GM23338 (cell line): ENCODE results near the gene ST8SIA2. TPM values are rescaled to one million over a fixed set of nuclear protein-coding genes. Genes with fewer than 3 reads are reported as not detected.

Source experiments
- ATAC-seq: fragments of 200-7000 bp; cut with Tn5 transposase; 3 replicates; pipeline ENCODE4 v1.9.1; 2020
- DNase-seq: peaks from one replicate; pipeline ENCODE4 v3.0.0-alpha.2; 2015; ENCODE audit warnings: low spot score
- H2AFZ ChIP-seq: fragments of 200-600 bp; sonication (generic); 2 replicates; pipeline ENCODE4 v1.8.0; 2016; ENCODE audit warnings: antibody characterized with exemption, mild to moderate bottlenecking, moderate library complexity
- H3F3A ChIP-seq: fragments of 200-600 bp; sonication (generic); replicated peaks from 2 replicates; pipeline ENCODE4 v1.8.0; 2017; ENCODE audit warnings: antibody characterized with exemption, mixed run types, low read depth
- H3K27ac ChIP-seq: fragments of 200-600 bp; sonication (generic); 2 replicates; pipeline ENCODE4 v1.6.1; 2016; ENCODE audit warnings: low read depth
- H3K27me3 ChIP-seq: fragments of 200-600 bp; sonication (generic); 2 replicates; pipeline ENCODE4 v1.8.0; 2016; ENCODE audit warnings: mild to moderate bottlenecking, mixed run types, moderate library complexity; ENCODE audit not compliant: insufficient read depth
- H3K36me3 ChIP-seq: fragments of 200-600 bp; sonication (generic); 2 replicates; pipeline ENCODE4 v1.8.0; 2016; ENCODE audit warnings: mild to moderate bottlenecking; ENCODE audit not compliant: insufficient read depth
- H3K4me1 ChIP-seq: fragments of 200-600 bp; sonication (generic); 2 replicates; pipeline ENCODE4 v1.8.0; 2016; ENCODE audit warnings: mild to moderate bottlenecking, moderate library complexity; ENCODE audit not compliant: insufficient read depth
- H3K4me2 ChIP-seq: fragments of 200-600 bp; sonication (generic); 2 replicates; pipeline ENCODE4 v1.7.1; 2017; ENCODE audit warnings: mixed run types
- H3K4me3 ChIP-seq: fragments of 200-600 bp; sonication (generic); 2 replicates; pipeline ENCODE4 v1.6.1; 2016; ENCODE audit warnings: mixed run types
- H3K79me2 ChIP-seq: fragments of 200-600 bp; sonication (generic); replicated peaks from 2 replicates; pipeline ENCODE4 v1.8.0; 2017; ENCODE audit warnings: mild to moderate bottlenecking; ENCODE audit not compliant: insufficient read depth
- H3K9me2 ChIP-seq: fragments of 200-600 bp; sonication (generic); 2 replicates; pipeline ENCODE4 v1.8.0; 2017; ENCODE audit not compliant: insufficient read depth
- H4K20me1 ChIP-seq: fragments of 200-600 bp; sonication (generic); replicated peaks from 2 replicates; pipeline ENCODE4 v1.8.0; 2017; ENCODE audit warnings: mild to moderate bottlenecking; ENCODE audit not compliant: insufficient read depth
- H3K27ac Mint-ChIP-seq: 2 replicates; pipeline ENCODE4 v1.8.0; 2020; ENCODE audit warnings: inconsistent platforms, mild to moderate bottlenecking, moderate library complexity, mixed read lengths
- H3K27me3 Mint-ChIP-seq: 3 replicates; pipeline ENCODE4 v1.8.0; 2022; ENCODE audit warnings: low read depth, mild to moderate bottlenecking, moderate library complexity, mixed read lengths, inconsistent platforms; ENCODE audit not compliant: insufficient read depth, poor library complexity
- H3K36me3 Mint-ChIP-seq: 3 replicates; pipeline ENCODE4 v1.8.0; 2021; ENCODE audit warnings: low read depth, mild to moderate bottlenecking, inconsistent platforms, moderate library complexity, mixed read lengths
- H3K4me1 Mint-ChIP-seq: 3 replicates; pipeline ENCODE4 v1.8.0; 2020; ENCODE audit warnings: mild to moderate bottlenecking, inconsistent platforms, mixed read lengths
- H3K4me3 Mint-ChIP-seq: 3 replicates; pipeline ENCODE4 v1.8.0; 2021; ENCODE audit warnings: moderate library complexity, mild to moderate bottlenecking, inconsistent platforms, mixed read lengths
- H3K9me3 Mint-ChIP-seq: 3 replicates; pipeline ENCODE4 v1.8.0; 2020; ENCODE audit warnings: moderate library complexity, mild to moderate bottlenecking, inconsistent platforms, mixed read lengths
- CREB1 ChIP-seq: fragments of 250-450 bp; sonication (Bioruptor Pico); IDR thresholded peaks from 2 replicates; pipeline ENCODE4 v1.5.0; 2020; ENCODE audit warnings: low read depth, mild to moderate bottlenecking, moderate library complexity
- EZH2phosphoT487 ChIP-seq: fragments of 200-600 bp; sonication (generic); IDR thresholded peaks from one replicate; pipeline ENCODE4 v1.8.1; 2018; ENCODE audit warnings: antibody characterized with exemption; ENCODE audit not compliant: unreplicated experiment
- NANOG ChIP-seq: IDR thresholded peaks from 2 replicates; pipeline ENCODE4 v1.6.1; 2016; ENCODE audit warnings: antibody characterized with exemption, borderline replicate concordance
- POLR2AphosphoS5 ChIP-seq: IDR thresholded peaks from 2 replicates; pipeline ENCODE4 v1.6.1; 2016; ENCODE audit warnings: antibody characterized with exemption, low read depth
- STAT1 ChIP-seq: IDR thresholded peaks from one replicate; pipeline ENCODE4 v1.6.1; 2016; ENCODE audit warnings: antibody characterized with exemption; ENCODE audit not compliant: unreplicated experiment
- ZNF331 ChIP-seq: fragments of 250-450 bp; sonication (Bioruptor Pico); IDR thresholded peaks from 2 replicates; pipeline ENCODE4 v1.5.0; 2020; ENCODE audit warnings: low read depth, mild to moderate bottlenecking, moderate library complexity
- polyA plus RNA-seq: library from polyadenylated mRNA; unstranded; fragments of >200 nt; fragmentation: Nextera tagmentation; extraction: Ambion mirVana; gene quantifications from 2 replicates; pipeline ENCODE4 v1.2.1, GENCODE V29; 2016
- total RNA-seq: library from RNA; depleted of rRNA; stranded (reverse); fragments of >200 nt; shearing (Covaris generic); gene quantifications from 2 replicates; pipeline ENCODE4 v1.2.3, GENCODE V29; 2014
- TF ChIP-seq, protein P1 (sequence below), 2 experiments: fragments of 200-600 bp in 1 of 2; sonication (generic) in 1 of 2; conservative IDR thresholded peaks; 2 replicates each; pipeline versions ENCODE4 v1.5.1 to v1.6.1; 2016 to 2017; ENCODE audit warnings: antibody characterized with exemption in 2 of 2, low read depth in 2 of 2, mild to moderate bottlenecking in 2 of 2, moderate library complexity in 1 of 2
- TF ChIP-seq, protein P2 (sequence below): IDR thresholded peaks from one replicate; pipeline ENCODE4 v1.6.1; 2018; ENCODE audit warnings: antibody characterized with exemption; ENCODE audit not compliant: unreplicated experiment
- TF ChIP-seq, protein P3 (sequence below): fragments of 250-450 bp; sonication (Bioruptor Pico); IDR thresholded peaks from 2 replicates; pipeline ENCODE4 v1.5.0; 2020; ENCODE audit warnings: mild to moderate bottlenecking, moderate library complexity

The ST8SIA2 gene
- total and polyA plus RNA-seq, 2 experiments from 2014 or later, result 0.66 to 1.2 TPM

DNA sequence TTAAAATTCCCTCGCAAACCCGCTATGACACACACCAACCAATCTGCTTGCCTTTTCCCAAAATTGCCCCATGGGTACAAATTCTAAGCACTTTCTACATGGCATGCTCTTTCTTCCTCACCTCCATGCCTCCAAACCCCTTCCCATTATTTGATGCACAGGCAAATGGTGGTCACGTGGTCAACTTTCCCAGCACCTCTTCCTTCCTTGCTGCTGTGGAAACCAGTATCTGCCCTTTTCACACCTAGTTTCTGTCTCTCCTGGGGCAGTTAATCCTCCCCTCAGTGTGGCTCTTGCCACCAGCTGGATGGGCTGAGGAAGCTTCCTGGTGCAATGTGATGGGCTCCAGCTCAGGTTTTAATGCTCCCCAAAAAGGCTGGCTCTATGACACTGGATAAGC lies 38.4 kb upstream of the ST8SIA2 start:
- Histone ChIP-seq H3K27me3 (no peaks in the 10 kb centered on the region), H3K4me3 (no peak overlapping the region), H3K9me2 (peaks cover 9% of the 10 kb centered on the region), H3K27ac (no peak overlapping the region), H3K79me2 (no peaks in the 10 kb centered on the region), H4K20me1 (no peaks in the 10 kb centered on the region), H3K36me3 (no peaks in the 10 kb centered on the region), H2AFZ (no peak overlapping the region), H3K4me2 (no peak overlapping the region), H3F3A (no peaks in the 10 kb centered on the region), H3K4me1 (no peaks in the 10 kb centered on the region)
- Mint-ChIP-seq H3K9me3 (no peaks in the 10 kb centered on the region), H3K27ac (no peak overlapping the region), H3K4me1 (peaks cover 5% of the 10 kb centered on the region), H3K4me3 (no peak overlapping the region), H3K27me3 (no peaks in the 10 kb centered on the region), H3K36me3 (no peaks in the 10 kb centered on the region)
- ATAC-seq, result no peak
- TF ChIP-seq NANOG, result no peak
- TF ChIP-seq, protein P1, sequence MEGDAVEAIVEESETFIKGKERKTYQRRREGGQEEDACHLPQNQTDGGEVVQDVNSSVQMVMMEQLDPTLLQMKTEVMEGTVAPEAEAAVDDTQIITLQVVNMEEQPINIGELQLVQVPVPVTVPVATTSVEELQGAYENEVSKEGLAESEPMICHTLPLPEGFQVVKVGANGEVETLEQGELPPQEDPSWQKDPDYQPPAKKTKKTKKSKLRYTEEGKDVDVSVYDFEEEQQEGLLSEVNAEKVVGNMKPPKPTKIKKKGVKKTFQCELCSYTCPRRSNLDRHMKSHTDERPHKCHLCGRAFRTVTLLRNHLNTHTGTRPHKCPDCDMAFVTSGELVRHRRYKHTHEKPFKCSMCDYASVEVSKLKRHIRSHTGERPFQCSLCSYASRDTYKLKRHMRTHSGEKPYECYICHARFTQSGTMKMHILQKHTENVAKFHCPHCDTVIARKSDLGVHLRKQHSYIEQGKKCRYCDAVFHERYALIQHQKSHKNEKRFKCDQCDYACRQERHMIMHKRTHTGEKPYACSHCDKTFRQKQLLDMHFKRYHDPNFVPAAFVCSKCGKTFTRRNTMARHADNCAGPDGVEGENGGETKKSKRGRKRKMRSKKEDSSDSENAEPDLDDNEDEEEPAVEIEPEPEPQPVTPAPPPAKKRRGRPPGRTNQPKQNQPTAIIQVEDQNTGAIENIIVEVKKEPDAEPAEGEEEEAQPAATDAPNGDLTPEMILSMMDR (conservative IDR thresholded peaks at IDR 0.05; ENCODE audit: low read depth in 2 of 2), result no peak
- TF ChIP-seq POLR2AphosphoS5, result no peak
- TF ChIP-seq STAT1, result no peak
- TF ChIP-seq, protein P2, sequence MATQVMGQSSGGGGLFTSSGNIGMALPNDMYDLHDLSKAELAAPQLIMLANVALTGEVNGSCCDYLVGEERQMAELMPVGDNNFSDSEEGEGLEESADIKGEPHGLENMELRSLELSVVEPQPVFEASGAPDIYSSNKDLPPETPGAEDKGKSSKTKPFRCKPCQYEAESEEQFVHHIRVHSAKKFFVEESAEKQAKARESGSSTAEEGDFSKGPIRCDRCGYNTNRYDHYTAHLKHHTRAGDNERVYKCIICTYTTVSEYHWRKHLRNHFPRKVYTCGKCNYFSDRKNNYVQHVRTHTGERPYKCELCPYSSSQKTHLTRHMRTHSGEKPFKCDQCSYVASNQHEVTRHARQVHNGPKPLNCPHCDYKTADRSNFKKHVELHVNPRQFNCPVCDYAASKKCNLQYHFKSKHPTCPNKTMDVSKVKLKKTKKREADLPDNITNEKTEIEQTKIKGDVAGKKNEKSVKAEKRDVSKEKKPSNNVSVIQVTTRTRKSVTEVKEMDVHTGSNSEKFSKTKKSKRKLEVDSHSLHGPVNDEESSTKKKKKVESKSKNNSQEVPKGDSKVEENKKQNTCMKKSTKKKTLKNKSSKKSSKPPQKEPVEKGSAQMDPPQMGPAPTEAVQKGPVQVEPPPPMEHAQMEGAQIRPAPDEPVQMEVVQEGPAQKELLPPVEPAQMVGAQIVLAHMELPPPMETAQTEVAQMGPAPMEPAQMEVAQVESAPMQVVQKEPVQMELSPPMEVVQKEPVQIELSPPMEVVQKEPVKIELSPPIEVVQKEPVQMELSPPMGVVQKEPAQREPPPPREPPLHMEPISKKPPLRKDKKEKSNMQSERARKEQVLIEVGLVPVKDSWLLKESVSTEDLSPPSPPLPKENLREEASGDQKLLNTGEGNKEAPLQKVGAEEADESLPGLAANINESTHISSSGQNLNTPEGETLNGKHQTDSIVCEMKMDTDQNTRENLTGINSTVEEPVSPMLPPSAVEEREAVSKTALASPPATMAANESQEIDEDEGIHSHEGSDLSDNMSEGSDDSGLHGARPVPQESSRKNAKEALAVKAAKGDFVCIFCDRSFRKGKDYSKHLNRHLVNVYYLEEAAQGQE, result no peak
- TF ChIP-seq ZNF331 (CRISPR knock-in tag), result no peak
- no peak for TF ChIP-seq CREB1 (CRISPR knock-in tag)
- no peak for TF ChIP-seq EZH2phosphoT487
- DNase-seq, result no peak

DNA sequence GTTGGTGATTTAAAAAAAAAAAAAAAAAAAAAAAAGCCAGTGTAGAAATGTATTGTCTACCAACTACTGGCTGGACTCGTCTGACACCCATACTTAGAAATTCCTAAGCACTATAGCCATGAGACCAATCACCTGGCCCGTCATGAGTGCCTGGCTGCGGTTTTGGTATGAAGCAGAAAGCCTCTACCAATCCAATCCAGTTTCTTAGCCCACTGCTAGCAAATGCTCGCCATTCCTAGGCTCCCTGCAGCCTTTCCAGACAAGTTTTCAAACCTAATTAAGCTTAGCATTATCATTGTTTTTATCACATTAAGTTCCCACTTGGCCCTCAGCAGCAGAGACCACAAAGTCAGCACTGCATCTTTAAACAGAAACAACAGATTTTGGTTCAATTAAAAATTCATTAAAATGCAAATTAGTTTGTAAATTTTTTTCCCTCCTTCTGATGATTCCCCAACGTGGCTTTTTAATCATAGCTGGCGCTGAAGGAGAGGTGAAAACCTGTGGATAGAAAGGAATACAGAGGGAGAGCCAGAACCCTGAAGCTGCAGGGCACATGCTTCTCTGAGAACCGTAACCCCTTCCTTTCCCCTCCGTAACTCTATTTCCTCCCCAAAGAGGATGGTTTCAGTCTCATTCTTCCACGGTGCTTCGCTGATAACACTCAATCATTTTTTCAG lies 32.2 kb upstream of the ST8SIA2 start:
- H3K9me2 ChIP-seq, result no peaks in the 10 kb centered on the region
- DNase-seq (no peak), ATAC-seq (no peak)
- no peaks in the 10 kb centered on the region for H3K27me3 ChIP-seq
- H3K79me2 ChIP-seq, result no peaks in the 10 kb centered on the region
- H3K27ac ChIP-seq, result no peak overlapping the region
- H3K4me3 ChIP-seq, result no peak overlapping the region
- Mint-ChIP-seq H3K36me3 (no peaks in the 10 kb centered on the region), H3K27ac (no peak overlapping the region), H3K9me3 (no peaks in the 10 kb centered on the region), H3K4me3 (no peak overlapping the region), H3K4me1 (peaks cover 12% of the 10 kb centered on the region), H3K27me3 (no peaks in the 10 kb centered on the region)
- no peak overlapping the region for H3K4me2 ChIP-seq
- H3K4me1 ChIP-seq, result 0 out of 2 replicates have a peak, but pooled peaks cover 4% of the 10 kb centered on the region
- peak overlapping the region; percentile 66; the same call in 1 of the 2 replicates for H2AFZ ChIP-seq
- H3F3A ChIP-seq, result no peaks in the 10 kb centered on the region
- no peaks in the 10 kb centered on the region for H4K20me1 ChIP-seq
- no peaks in the 10 kb centered on the region for H3K36me3 ChIP-seq
- TF ChIP-seq NANOG (no peak), STAT1 (no peak)
- TF ChIP-seq, protein P3, sequence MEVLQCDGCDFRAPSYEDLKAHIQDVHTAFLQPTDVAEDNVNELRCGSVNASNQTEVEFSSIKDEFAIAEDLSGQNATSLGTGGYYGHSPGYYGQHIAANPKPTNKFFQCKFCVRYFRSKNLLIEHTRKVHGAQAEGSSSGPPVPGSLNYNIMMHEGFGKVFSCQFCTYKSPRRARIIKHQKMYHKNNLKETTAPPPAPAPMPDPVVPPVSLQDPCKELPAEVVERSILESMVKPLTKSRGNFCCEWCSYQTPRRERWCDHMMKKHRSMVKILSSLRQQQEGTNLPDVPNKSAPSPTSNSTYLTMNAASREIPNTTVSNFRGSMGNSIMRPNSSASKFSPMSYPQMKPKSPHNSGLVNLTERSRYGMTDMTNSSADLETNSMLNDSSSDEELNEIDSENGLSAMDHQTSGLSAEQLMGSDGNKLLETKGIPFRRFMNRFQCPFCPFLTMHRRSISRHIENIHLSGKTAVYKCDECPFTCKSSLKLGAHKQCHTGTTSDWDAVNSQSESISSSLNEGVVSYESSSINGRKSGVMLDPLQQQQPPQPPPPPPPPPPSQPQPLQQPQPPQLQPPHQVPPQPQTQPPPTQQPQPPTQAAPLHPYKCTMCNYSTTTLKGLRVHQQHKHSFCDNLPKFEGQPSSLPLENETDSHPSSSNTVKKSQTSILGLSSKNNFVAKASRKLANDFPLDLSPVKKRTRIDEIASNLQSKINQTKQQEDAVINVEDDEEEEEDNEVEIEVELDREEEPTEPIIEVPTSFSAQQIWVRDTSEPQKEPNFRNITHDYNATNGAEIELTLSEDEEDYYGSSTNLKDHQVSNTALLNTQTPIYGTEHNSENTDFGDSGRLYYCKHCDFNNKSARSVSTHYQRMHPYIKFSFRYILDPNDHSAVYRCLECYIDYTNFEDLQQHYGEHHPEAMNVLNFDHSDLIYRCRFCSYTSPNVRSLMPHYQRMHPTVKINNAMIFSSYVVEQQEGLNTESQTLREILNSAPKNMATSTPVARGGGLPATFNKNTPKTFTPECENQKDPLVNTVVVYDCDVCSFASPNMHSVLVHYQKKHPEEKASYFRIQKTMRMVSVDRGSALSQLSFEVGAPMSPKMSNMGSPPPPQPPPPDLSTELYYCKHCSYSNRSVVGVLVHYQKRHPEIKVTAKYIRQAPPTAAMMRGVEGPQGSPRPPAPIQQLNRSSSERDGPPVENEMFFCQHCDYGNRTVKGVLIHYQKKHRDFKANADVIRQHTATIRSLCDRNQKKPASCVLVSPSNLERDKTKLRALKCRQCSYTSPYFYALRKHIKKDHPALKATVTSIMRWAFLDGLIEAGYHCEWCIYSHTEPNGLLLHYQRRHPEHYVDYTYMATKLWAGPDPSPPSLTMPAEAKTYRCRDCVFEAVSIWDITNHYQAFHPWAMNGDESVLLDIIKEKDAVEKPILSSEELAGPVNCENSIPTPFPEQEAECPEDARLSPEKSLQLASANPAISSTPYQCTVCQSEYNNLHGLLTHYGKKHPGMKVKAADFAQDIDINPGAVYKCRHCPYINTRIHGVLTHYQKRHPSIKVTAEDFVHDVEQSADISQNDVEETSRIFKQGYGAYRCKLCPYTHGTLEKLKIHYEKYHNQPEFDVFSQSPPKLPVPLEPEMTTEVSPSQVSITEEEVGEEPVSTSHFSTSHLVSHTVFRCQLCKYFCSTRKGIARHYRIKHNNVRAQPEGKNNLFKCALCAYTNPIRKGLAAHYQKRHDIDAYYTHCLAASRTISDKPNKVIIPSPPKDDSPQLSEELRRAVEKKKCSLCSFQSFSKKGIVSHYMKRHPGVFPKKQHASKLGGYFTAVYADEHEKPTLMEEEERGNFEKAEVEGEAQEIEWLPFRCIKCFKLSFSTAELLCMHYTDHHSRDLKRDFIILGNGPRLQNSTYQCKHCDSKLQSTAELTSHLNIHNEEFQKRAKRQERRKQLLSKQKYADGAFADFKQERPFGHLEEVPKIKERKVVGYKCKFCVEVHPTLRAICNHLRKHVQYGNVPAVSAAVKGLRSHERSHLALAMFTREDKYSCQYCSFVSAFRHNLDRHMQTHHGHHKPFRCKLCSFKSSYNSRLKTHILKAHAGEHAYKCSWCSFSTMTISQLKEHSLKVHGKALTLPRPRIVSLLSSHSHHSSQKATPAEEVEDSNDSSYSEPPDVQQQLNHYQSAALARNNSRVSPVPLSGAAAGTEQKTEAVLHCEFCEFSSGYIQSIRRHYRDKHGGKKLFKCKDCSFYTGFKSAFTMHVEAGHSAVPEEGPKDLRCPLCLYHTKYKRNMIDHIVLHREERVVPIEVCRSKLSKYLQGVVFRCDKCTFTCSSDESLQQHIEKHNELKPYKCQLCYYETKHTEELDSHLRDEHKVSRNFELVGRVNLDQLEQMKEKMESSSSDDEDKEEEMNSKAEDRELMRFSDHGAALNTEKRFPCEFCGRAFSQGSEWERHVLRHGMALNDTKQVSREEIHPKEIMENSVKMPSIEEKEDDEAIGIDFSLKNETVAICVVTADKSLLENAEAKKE (CRISPR knock-in tag), result no peak
